ENCODE results near the gene RARB. TPM values are rescaled to one million over a fixed set of nuclear protein-coding genes. Genes with fewer than 3 reads are reported as not detected.

RARB gene
- polyA plus RNA-seq, 1 donor (not counting 4 experiments of a cell fraction or from before 2014, with no cell fraction given) = 0.03 TPM

- H3K36me3 ChIP-seq (ENCODE audit: control insufficient read depth in 2 of 2, extremely low read depth in 1 of 2, insufficient read depth in 2 of 2, low read length in 2 of 2) = no peaks in the 10 kb centered on the region
- no peak overlapping the region for H3K4me3 ChIP-seq (ENCODE audit: control insufficient read depth in 2 of 3, extremely low read depth in 1 of 3, insufficient read depth in 2 of 3, low read depth in 1 of 3, low read length in 3 of 3)
- H4K20me1 ChIP-seq (ENCODE audit: control insufficient read depth, extremely low read depth, insufficient read depth, low read length) = no peaks in the 10 kb centered on the region
- no peak overlapping the region for H3K4me2 ChIP-seq (ENCODE audit: control insufficient read depth, extremely low read depth, insufficient read depth, low read depth, low read length)
- no peaks in the 10 kb centered on the region for H3K9me1 ChIP-seq (ENCODE audit: control insufficient read depth, extremely low read depth, insufficient read depth, low read length)
- no peak for FAIRE-seq
- peaks cover 1% of the 10 kb centered on the region for H3K9me3 ChIP-seq (ENCODE audit: control insufficient read depth, low read depth, low read length)
- no peak overlapping the region for H3K27ac ChIP-seq (ENCODE audit: control insufficient read depth, insufficient read depth, low read length)
- dilution Hi-C loops (cut with MboI; ENCODE audit: extremely low pct_ligation_motif_present, low sequenced_read_pairs) = no loop called here
- TF ChIP-seq EZH2 (IDR thresholded peaks at IDR 0.05; ENCODE audit: low read length) = no peak
- TF ChIP-seq CTCF (optimal IDR thresholded peaks at IDR 0.05 in 1 of 3, IDR thresholded peaks at IDR 0.05 in 1 of 3, conservative IDR thresholded peaks at IDR 0.05 in 1 of 3; ENCODE audit: extremely low read depth in 1 of 3, insufficient read depth in 2 of 3, low read length in 3 of 3) = no peak
- no peaks in the 10 kb centered on the region for H3K27me3 ChIP-seq (ENCODE audit: control insufficient read depth, extremely low read depth, insufficient read depth, low read length)
- no peak for DNase-seq (ENCODE audit: low read depth, low spot score)
- H3K4me1 ChIP-seq (ENCODE audit: control insufficient read depth, extremely low read depth, insufficient read depth, low read length) = no peaks in the 10 kb centered on the region
- H3K79me2 ChIP-seq (ENCODE audit: control insufficient read depth, insufficient read depth, low read length) = no peaks in the 10 kb centered on the region
- H2AFZ ChIP-seq (ENCODE audit: control insufficient read depth, low read length) = no peak overlapping the region
- no peak overlapping the region for H3K9ac ChIP-seq (ENCODE audit: control insufficient read depth, extremely low read depth, insufficient read depth, low read length)
Observed at GRCh38 chr3:25495726-25496253, 67.7 kb downstream of the RARB start.

GRCh38 chr3:25497096-25497495 is 69.0 kb downstream of the RARB start:
- Histone ChIP-seq H3K36me3 (ENCODE audit: control insufficient read depth in 2 of 2, extremely low read depth in 1 of 2, insufficient read depth in 2 of 2, low read length in 2 of 2) (no peaks in the 10 kb centered on the region), H3K4me2 (ENCODE audit: control insufficient read depth, extremely low read depth, insufficient read depth, low read depth, low read length) (no peak overlapping the region), H3K9me3 (ENCODE audit: control insufficient read depth, low read depth, low read length) (peaks cover 1% of the 10 kb centered on the region), H3K4me3 (ENCODE audit: control insufficient read depth in 2 of 3, extremely low read depth in 1 of 3, insufficient read depth in 2 of 3, low read depth in 1 of 3, low read length in 3 of 3) (no peak overlapping the region), H3K27ac (ENCODE audit: control insufficient read depth, insufficient read depth, low read length) (no peak overlapping the region), H3K9ac (ENCODE audit: control insufficient read depth, extremely low read depth, insufficient read depth, low read length) (no peak overlapping the region), H4K20me1 (ENCODE audit: control insufficient read depth, extremely low read depth, insufficient read depth, low read length) (no peaks in the 10 kb centered on the region), H2AFZ (ENCODE audit: control insufficient read depth, low read length) (no peak overlapping the region), H3K27me3 (ENCODE audit: control insufficient read depth, extremely low read depth, insufficient read depth, low read length) (no peaks in the 10 kb centered on the region), H3K79me2 (ENCODE audit: control insufficient read depth, insufficient read depth, low read length) (no peaks in the 10 kb centered on the region), H3K4me1 (ENCODE audit: control insufficient read depth, extremely low read depth, insufficient read depth, low read length) (no peaks in the 10 kb centered on the region), H3K9me1 (ENCODE audit: control insufficient read depth, extremely low read depth, insufficient read depth, low read length) (no peaks in the 10 kb centered on the region)
- FAIRE-seq (no peak), DNase-seq (ENCODE audit: low read depth, low spot score) (no peak)
- dilution Hi-C loops (cut with MboI; ENCODE audit: extremely low pct_ligation_motif_present, low sequenced_read_pairs) = no loop called here
- no peak for TF ChIP-seq EZH2 (IDR thresholded peaks at IDR 0.05; ENCODE audit: low read length)
- no peak for TF ChIP-seq CTCF (optimal IDR thresholded peaks at IDR 0.05 in 1 of 3, IDR thresholded peaks at IDR 0.05 in 1 of 3, conservative IDR thresholded peaks at IDR 0.05 in 1 of 3; ENCODE audit: extremely low read depth in 1 of 3, insufficient read depth in 2 of 3, low read length in 3 of 3)
